Measurements from ENCODE around the gene ADM2. TPM values are rescaled to one million over a fixed set of nuclear protein-coding genes. Genes with fewer than 3 reads are reported as not detected.

Gene ADM2
- total RNA-seq (2021) = 11.4 and 11.9 TPM in 2 replicates
- long read RNA-seq, full-length matches to known transcripts = 7 of 8 reads
- long read RNA-seq, partial matches to known transcripts = 0 of 8 reads
- long read RNA-seq, other reads (novel, unspliced or antisense) = 1 of 8 reads

DNA sequence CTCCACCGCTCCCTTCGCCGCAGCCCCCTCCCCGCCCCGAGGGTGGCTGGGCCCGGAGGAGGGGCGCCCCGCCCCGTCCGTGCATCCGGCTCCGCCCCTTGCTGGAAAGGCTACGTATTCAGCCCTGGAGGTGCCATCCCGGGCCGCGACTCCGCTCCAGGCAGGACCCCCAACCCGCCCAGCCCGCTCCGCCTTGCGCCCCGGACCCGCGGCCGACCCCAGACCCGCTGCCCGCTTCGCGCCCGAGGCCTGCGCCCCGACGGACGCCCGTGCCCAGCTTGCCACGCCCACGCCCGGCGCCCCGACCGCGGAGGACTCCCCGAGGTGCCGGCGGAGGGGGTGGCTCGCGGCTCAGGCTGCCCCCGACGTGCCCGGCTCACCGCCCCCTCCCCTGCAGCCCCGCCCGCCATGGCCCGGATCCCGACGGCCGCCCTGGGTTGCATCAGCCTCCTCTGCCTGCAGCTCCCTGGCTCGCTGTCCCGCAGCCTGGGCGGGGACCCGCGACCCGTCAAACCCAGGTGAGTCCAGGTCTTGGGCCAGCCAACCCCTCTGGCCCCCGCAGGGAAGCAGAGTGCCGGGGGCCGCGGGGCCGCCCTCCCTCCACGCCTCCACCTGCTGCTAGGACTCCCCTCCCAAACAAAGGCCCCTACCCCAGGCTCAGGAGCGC lies at the start of gene ADM2:
Gene ADM2 (plus strand): TSS at position 104 of the 667 bp plus-strand sequence. CDS start 305 bp downstream, at position 409.
- no peaks in the 10 kb centered on the region for H3K9me3 Mint-ChIP-seq
- no peak within 1 kb of the TSS for H3K27ac ChIP-seq (ENCODE audit: insufficient read length, low read depth, low read length)
- no peak within 1 kb of the TSS for H4K8ac ChIP-seq (replicated peaks; ENCODE audit: insufficient read length, low read depth, low read length)

More for the DNA sequence above, at the start of gene ADM2:
- H4K20me1 ChIP-seq (ENCODE audit: control insufficient read depth, insufficient read depth, insufficient read length) = no peaks in the 10 kb centered on the region
- Mint-ChIP-seq H3K4me1 (peaks cover 11 to 14% of the 10 kb centered on the region in 2 experiments), H3K27ac (no peak within 1 kb of the TSS), H3K27me3 (ENCODE audit: low read depth) (peaks cover 36% of the 10 kb centered on the region), H3K4me3 (peak within 1 kb of the TSS; percentile 72 to 84), H3K36me3 (ENCODE audit: insufficient read depth in 1 of 3, low read depth in 3 of 3) (peaks cover 0 to 2% (median 0%) of the 10 kb centered on the region in 3 experiments; a peak in 1 of 7 replicates)
- DNase-seq = peak; percentile 79
- no peak within 1 kb of the TSS for H2BK120ac ChIP-seq (ENCODE audit: low read depth, low read length, poor library complexity, severe bottlenecking)
- peak within 1 kb of the TSS; percentile 7 for H3K4me2 ChIP-seq (ENCODE audit: insufficient read depth, insufficient read length, low read length)
- no peak within 1 kb of the TSS for H3K56ac ChIP-seq (ENCODE audit: insufficient read length, low read depth, low read length)
- no peak within 1 kb of the TSS for H2AK5ac ChIP-seq (ENCODE audit: insufficient read length, low read length)
- TF ChIP-seq, protein P1, sequence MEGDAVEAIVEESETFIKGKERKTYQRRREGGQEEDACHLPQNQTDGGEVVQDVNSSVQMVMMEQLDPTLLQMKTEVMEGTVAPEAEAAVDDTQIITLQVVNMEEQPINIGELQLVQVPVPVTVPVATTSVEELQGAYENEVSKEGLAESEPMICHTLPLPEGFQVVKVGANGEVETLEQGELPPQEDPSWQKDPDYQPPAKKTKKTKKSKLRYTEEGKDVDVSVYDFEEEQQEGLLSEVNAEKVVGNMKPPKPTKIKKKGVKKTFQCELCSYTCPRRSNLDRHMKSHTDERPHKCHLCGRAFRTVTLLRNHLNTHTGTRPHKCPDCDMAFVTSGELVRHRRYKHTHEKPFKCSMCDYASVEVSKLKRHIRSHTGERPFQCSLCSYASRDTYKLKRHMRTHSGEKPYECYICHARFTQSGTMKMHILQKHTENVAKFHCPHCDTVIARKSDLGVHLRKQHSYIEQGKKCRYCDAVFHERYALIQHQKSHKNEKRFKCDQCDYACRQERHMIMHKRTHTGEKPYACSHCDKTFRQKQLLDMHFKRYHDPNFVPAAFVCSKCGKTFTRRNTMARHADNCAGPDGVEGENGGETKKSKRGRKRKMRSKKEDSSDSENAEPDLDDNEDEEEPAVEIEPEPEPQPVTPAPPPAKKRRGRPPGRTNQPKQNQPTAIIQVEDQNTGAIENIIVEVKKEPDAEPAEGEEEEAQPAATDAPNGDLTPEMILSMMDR (conservative IDR thresholded peaks at IDR 0.05) = no peak
- H3K14ac ChIP-seq (ENCODE audit: insufficient read depth, low read length) = peak within 1 kb of the TSS; percentile 73
- no peak within 1 kb of the TSS for H2AFZ ChIP-seq (ENCODE audit: low read length)
- no peak within 1 kb of the TSS for H3K4ac ChIP-seq (ENCODE audit: low read depth, low read length)
- no peak within 1 kb of the TSS for H3K23ac ChIP-seq (ENCODE audit: insufficient read length, low read depth, low read length)
- no peak within 1 kb of the TSS for H3K9ac ChIP-seq (ENCODE audit: extremely low read depth, insufficient read length, low read length)
- peaks cover 7% of the 10 kb centered on the region for H3K23me2 ChIP-seq (ENCODE audit: insufficient read length, low read depth, low read length, poor library complexity, severe bottlenecking)
- no CpG with 5 or more reads among the region's 70 CpGs for WGBS (ENCODE audit: extremely low coverage, insufficient read length, low lambda C conversion rate)
- H3K79me1 ChIP-seq (ENCODE audit: insufficient read depth, low read depth, low read length, poor library complexity, severe bottlenecking) = no peaks in the 10 kb centered on the region
- no peak within 1 kb of the TSS for H2BK12ac ChIP-seq (ENCODE audit: insufficient read length, low read depth, low read length)
- H3K27me3 ChIP-seq (ENCODE audit: insufficient read depth, low read length) = peaks cover 9% of the 10 kb centered on the region; the same call in 1 of the 2 replicates
- H4K5ac ChIP-seq (ENCODE audit: insufficient read length, low read depth, low read length) = no peak within 1 kb of the TSS
- H2BK15ac ChIP-seq (ENCODE audit: low read depth, low read length) = no peak within 1 kb of the TSS; the same call in 1 of the 2 replicates
- H3K4me1 ChIP-seq (ENCODE audit: insufficient read depth, low read length) = no peaks in the 10 kb centered on the region
- no peak within 1 kb of the TSS for H2BK5ac ChIP-seq (ENCODE audit: insufficient read length, low read length)
- H3K18ac ChIP-seq (ENCODE audit: insufficient read length, low read depth, low read length) = peak within 1 kb of the TSS; percentile 46
- H3K79me2 ChIP-seq (ENCODE audit: insufficient read depth, low read length) = no peaks in the 10 kb centered on the region
- no peak within 1 kb of the TSS for H3T11ph ChIP-seq (ENCODE audit: low read length)
- no peaks in the 10 kb centered on the region for H3K9me3 ChIP-seq (ENCODE audit: control insufficient read depth, low read depth, low read length)
- H2BK20ac ChIP-seq (ENCODE audit: low read depth, low read length, poor library complexity, severe bottlenecking) = no peak within 1 kb of the TSS
- H4K91ac ChIP-seq (ENCODE audit: insufficient read length, low read depth, low read length) = no peak within 1 kb of the TSS
